SK-N-SH (cell line): ENCODE data around the gene RNF167.

Experiments used
- CTCF ChIP-seq: fragments of 200-600 bp; sonication (generic); IDR thresholded peaks from 2 replicates; pipeline ENCODE4 v1.6.1; 2017; ENCODE audit warnings: antibody characterized with exemption, mild to moderate bottlenecking, moderate library complexity
- NFIC ChIP-seq: IDR thresholded peaks from 2 replicates; pipeline ENCODE4 v1.4.0; 2012; ENCODE audit warnings: borderline replicate concordance
- RAD21 ChIP-seq: IDR thresholded peaks from 2 replicates; pipeline ENCODE4 v1.6.1; 2012; ENCODE audit warnings: mild to moderate bottlenecking, low read length
- TCF12 ChIP-seq: IDR thresholded peaks from 2 replicates; pipeline ENCODE4 v1.4.0; 2012
- YY1 ChIP-seq: IDR thresholded peaks from 2 replicates; pipeline ENCODE4 v1.4.0; 2012; ENCODE audit warnings: low read depth, mild to moderate bottlenecking
- TF ChIP-seq, protein P1 (sequence below): fragments of 150-350 bp; IDR thresholded peaks from 2 replicates; pipeline ENCODE4 v1.6.1; 2017; ENCODE audit warnings: antibody characterized with exemption, low read length, low read depth, borderline replicate concordance

DNA sequence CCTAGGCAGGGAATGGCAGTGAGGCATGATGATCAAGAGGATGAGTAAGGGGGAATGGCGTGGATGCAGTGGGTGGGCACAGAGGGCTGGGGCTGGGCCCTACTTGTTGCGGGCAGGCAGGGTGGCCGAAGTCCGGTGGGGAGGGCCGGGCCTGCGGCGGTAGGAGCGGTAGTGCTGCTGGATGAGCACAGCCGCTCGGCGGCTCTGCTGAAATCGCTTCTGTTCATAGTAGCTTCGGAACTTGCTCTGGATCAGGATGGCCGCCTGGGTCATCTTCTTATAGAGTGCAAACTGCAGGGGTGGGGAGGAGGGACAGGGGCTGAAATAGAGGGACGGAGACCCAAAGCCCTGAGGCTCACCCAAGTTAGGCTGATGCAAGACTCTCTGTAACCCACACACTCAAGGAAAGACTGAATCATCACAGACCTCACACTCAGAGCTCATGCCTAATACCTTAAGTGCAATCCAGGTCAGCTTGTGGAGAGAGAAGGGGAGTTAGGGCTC lies 29.0 kb downstream of the RNF167 start:
- TF ChIP-seq NFIC, result no peak
- no peak for TF ChIP-seq CTCF
- no peak for TF ChIP-seq RAD21
- TF ChIP-seq, protein P1, sequence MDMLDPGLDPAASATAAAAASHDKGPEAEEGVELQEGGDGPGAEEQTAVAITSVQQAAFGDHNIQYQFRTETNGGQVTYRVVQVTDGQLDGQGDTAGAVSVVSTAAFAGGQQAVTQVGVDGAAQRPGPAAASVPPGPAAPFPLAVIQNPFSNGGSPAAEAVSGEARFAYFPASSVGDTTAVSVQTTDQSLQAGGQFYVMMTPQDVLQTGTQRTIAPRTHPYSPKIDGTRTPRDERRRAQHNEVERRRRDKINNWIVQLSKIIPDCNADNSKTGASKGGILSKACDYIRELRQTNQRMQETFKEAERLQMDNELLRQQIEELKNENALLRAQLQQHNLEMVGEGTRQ, result no peak
- TF ChIP-seq YY1, result no peak
- no peak for TF ChIP-seq TCF12
